ENCODE data around the gene STX19. TPM values are rescaled to one million over a fixed set of nuclear protein-coding genes. Genes with fewer than 3 reads are reported as not detected.

STX19 gene
- total and polyA plus RNA-seq, 2 of the 13 experiments (the other 11 are each of a cell fraction or from before 2014, with no cell fraction given): not detected

DNA sequence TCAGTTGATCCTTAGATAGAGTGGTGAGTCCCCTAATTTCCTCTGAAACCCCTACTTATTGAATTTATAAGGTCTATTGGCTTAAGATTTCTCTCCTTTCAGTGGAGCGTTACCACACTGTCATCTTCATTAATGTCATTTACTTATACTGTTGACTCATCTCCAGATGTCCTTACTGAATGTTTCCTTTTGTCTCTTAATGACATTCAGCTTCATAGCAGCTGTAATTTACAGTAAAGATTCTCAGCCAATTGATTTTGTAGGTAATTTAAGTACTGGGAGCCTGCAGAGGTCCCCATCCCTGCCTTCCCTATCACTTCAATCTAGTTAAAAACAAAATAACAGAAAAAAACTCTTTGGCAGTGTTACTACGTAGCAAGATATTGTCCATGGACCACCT lies 18.8 kb downstream of the STX19 start:
- Histone ChIP-seq H3K4me2 (ENCODE audit: low read depth, low read length) (no peak overlapping the region), H3K9me3 (ENCODE audit: low read length) (no peaks in the 10 kb centered on the region), H3K36me3 (replicated peaks in 1 of 2; ENCODE audit: control insufficient read depth in 1 of 2, insufficient read depth in 2 of 2, low read length in 2 of 2) (no peaks in the 10 kb centered on the region), H3K27ac (ENCODE audit: extremely low read length, insufficient read depth, low read length) (no peak overlapping the region), H3K79me2 (ENCODE audit: insufficient read depth, low read length) (no peaks in the 10 kb centered on the region), H3K4me3 (replicated peaks in 1 of 3; ENCODE audit: insufficient read depth in 1 of 3, low read depth in 2 of 3, low read length in 3 of 3) (no peak overlapping the region), H2AFZ (ENCODE audit: low read length) (no peak overlapping the region), H4K20me1 (ENCODE audit: insufficient read depth, low read length) (no peaks in the 10 kb centered on the region), H3K4me1 (ENCODE audit: insufficient read depth, low read length) (no peaks in the 10 kb centered on the region), H3K9ac (ENCODE audit: insufficient read depth, low read depth, low read length) (no peak overlapping the region), H3K27me3 (ENCODE audit: control insufficient read depth in 1 of 2, insufficient read depth in 2 of 2, low read length in 2 of 2) (no peaks in the 10 kb centered on the region)
- BruUV-seq (replicated peaks): no TSS peak
- DNase-seq (ENCODE audit: low spot score) (no peak), ATAC-seq (no peak), FAIRE-seq (no peak)
- intact Hi-C loops (cut with micrococcal nuclease; ENCODE audit: unreplicated experiment) (loop anchor here (10.0 kb wide), 1 partner anchor 235 kb away; no protein-coding TSS in a partner anchor), in situ Hi-C loops (cut with HindIII; ENCODE audit: extremely low pct_ligation_motif_present, low pct_unique_long_range_greater_than_20kb) (loop anchor here (10.0 kb wide), 1 partner anchor 55 kb away; the partner anchor contains the start of genes DHFR2 and NSUN3)
- POLR2A ChIA-PET: no interaction called here
- WGBS (ENCODE audit: low lambda C conversion rate): 98% methylated on average over 2 of the region's 2 CpGs
- CTCF ChIA-PET (ENCODE audit: low intra/inter-chr PET ratio, low total read pairs): no interaction called here
- TF ChIP-seq CEBPG (CRISPR knock-in tag; IDR thresholded peaks at IDR 0.05) (no peak), SETDB1 (CRISPR knock-in tag; IDR thresholded peaks at IDR 0.05; ENCODE audit: borderline replicate concordance) (no peak), ZFYVE20 (CRISPR knock-in tag; IDR thresholded peaks at IDR 0.05; ENCODE audit: borderline replicate concordance, low read depth) (no peak), ZNF792 (CRISPR knock-in tag; IDR thresholded peaks at IDR 0.05) (no peak), FOXA1 (IDR thresholded peaks at IDR 0.05) (no peak), FOXA1 (CRISPR knock-in tag; IDR thresholded peaks at IDR 0.05) (no peak), HES4 (CRISPR knock-in tag; IDR thresholded peaks at IDR 0.05; ENCODE audit: borderline replicate concordance) (no peak), ZNF17 (CRISPR knock-in tag; IDR thresholded peaks at IDR 0.05) (no peak), HNRNPH1 (optimal IDR thresholded peaks at IDR 0.05; ENCODE audit: low read depth, low read length) (no peak), ZNF235 (CRISPR knock-in tag; IDR thresholded peaks at IDR 0.05; ENCODE audit: borderline replicate concordance) (no peak), CENPX (CRISPR knock-in tag; IDR thresholded peaks at IDR 0.05) (no peak), ZNF292 (CRISPR knock-in tag; IDR thresholded peaks at IDR 0.05; ENCODE audit: borderline replicate concordance, low read depth) (no peak)
- TF ChIP-seq, protein P1, sequence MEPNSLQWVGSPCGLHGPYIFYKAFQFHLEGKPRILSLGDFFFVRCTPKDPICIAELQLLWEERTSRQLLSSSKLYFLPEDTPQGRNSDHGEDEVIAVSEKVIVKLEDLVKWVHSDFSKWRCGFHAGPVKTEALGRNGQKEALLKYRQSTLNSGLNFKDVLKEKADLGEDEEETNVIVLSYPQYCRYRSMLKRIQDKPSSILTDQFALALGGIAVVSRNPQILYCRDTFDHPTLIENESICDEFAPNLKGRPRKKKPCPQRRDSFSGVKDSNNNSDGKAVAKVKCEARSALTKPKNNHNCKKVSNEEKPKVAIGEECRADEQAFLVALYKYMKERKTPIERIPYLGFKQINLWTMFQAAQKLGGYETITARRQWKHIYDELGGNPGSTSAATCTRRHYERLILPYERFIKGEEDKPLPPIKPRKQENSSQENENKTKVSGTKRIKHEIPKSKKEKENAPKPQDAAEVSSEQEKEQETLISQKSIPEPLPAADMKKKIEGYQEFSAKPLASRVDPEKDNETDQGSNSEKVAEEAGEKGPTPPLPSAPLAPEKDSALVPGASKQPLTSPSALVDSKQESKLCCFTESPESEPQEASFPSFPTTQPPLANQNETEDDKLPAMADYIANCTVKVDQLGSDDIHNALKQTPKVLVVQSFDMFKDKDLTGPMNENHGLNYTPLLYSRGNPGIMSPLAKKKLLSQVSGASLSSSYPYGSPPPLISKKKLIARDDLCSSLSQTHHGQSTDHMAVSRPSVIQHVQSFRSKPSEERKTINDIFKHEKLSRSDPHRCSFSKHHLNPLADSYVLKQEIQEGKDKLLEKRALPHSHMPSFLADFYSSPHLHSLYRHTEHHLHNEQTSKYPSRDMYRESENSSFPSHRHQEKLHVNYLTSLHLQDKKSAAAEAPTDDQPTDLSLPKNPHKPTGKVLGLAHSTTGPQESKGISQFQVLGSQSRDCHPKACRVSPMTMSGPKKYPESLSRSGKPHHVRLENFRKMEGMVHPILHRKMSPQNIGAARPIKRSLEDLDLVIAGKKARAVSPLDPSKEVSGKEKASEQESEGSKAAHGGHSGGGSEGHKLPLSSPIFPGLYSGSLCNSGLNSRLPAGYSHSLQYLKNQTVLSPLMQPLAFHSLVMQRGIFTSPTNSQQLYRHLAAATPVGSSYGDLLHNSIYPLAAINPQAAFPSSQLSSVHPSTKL (CRISPR knock-in tag; IDR thresholded peaks at IDR 0.05): no peak
- TF ChIP-seq, protein P2, sequence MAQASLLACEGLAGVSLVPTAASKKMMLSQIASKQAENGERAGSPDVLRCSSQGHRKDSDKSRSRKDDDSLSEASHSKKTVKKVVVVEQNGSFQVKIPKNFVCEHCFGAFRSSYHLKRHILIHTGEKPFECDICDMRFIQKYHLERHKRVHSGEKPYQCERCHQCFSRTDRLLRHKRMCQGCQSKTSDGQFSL (CRISPR knock-in tag; IDR thresholded peaks at IDR 0.05): no peak
- TF ChIP-seq, protein P3, sequence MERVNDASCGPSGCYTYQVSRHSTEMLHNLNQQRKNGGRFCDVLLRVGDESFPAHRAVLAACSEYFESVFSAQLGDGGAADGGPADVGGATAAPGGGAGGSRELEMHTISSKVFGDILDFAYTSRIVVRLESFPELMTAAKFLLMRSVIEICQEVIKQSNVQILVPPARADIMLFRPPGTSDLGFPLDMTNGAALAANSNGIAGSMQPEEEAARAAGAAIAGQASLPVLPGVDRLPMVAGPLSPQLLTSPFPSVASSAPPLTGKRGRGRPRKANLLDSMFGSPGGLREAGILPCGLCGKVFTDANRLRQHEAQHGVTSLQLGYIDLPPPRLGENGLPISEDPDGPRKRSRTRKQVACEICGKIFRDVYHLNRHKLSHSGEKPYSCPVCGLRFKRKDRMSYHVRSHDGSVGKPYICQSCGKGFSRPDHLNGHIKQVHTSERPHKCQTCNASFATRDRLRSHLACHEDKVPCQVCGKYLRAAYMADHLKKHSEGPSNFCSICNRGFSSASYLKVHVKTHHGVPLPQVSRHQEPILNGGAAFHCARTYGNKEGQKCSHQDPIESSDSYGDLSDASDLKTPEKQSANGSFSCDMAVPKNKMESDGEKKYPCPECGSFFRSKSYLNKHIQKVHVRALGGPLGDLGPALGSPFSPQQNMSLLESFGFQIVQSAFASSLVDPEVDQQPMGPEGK (CRISPR knock-in tag; IDR thresholded peaks at IDR 0.05): no peak
- TF ChIP-seq, protein P4, sequence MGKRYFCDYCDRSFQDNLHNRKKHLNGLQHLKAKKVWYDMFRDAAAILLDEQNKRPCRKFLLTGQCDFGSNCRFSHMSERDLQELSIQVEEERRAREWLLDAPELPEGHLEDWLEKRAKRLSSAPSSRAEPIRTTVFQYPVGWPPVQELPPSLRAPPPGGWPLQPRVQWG (CRISPR knock-in tag; IDR thresholded peaks at IDR 0.05; ENCODE audit: borderline replicate concordance, low read depth): no peak
- TF ChIP-seq, protein P5, sequence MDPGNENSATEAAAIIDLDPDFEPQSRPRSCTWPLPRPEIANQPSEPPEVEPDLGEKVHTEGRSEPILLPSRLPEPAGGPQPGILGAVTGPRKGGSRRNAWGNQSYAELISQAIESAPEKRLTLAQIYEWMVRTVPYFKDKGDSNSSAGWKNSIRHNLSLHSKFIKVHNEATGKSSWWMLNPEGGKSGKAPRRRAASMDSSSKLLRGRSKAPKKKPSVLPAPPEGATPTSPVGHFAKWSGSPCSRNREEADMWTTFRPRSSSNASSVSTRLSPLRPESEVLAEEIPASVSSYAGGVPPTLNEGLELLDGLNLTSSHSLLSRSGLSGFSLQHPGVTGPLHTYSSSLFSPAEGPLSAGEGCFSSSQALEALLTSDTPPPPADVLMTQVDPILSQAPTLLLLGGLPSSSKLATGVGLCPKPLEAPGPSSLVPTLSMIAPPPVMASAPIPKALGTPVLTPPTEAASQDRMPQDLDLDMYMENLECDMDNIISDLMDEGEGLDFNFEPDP (CRISPR knock-in tag; conservative IDR thresholded peaks at IDR 0.05): no peak
